HCT116 (cell line): ENCODE measurements around the gene KLHL11. TPM values are rescaled to one million over a fixed set of nuclear protein-coding genes. Genes with fewer than 3 reads are reported as not detected.

Experiments used
- ATAC-seq: fragments of 200-7000 bp; cut with Tn5 transposase; 2 replicates; pipeline ENCODE4 v1.9.1; 2020; ENCODE audit warnings: mild to moderate bottlenecking, moderate library complexity
- BruUV-seq: library from RNA; stranded (reverse); fragments of 400-500 nt; replicated peaks from 2 replicates; lab custom pipeline; 2021; lab: Mats Ljungman, UMichigan
- CTCF ChIA-PET: fragments of 300-600 bp; sonication (Branson Sonifier 250); formaldehyde crosslinking; loops from one replicate; lab custom pipeline; 2021; ENCODE audit warnings: antibody characterized with exemption; lab: Charles Lee
- POLR2A ChIA-PET: fragments of 300-600, 350-600 bp; sonication (Branson Sonifier 250); formaldehyde crosslinking; loops from one replicate; lab custom pipeline; 2021; ENCODE audit warnings: antibody characterized with exemption; lab: Charles Lee
- RAD21 ChIA-PET, 2 experiments: fragments of 300-600 bp; sonication (Branson Sonifier 250); formaldehyde crosslinking; loops; one replicate each; lab custom pipeline; 2023; ENCODE audit warnings: low total read pairs in 2 of 2; ENCODE audit not compliant: uncharacterized antibody in 2 of 2, unreplicated experiment in 2 of 2, low non-redundant PET in 1 of 2; lab: Charles Lee
- DNase-seq: peaks from one replicate; pipeline ENCODE4 v3.0.0-alpha.2; 2010; ENCODE audit warnings: low read depth, low spot score
- H2AFZ ChIP-seq: fragments of 200-600 bp; shearing (Covaris generic), sonication (generic); 2 replicates; pipeline ENCODE4 v1.6.1; 2017; ENCODE audit warnings: low read depth, mixed run types, mixed read lengths, antibody characterized with exemption, low read length; ENCODE audit not compliant: poor library complexity, severe bottlenecking
- H3K27ac ChIP-seq: 2 replicates; pipeline ENCODE4 v1.5.1; 2012; ENCODE audit warnings: low read depth, low read length
- H3K27me3 ChIP-seq: fragments of 200-600 bp; sonication (generic); 2 replicates; pipeline ENCODE4 v1.6.1; 2016; ENCODE audit warnings: mixed run types, low read length, mixed read lengths; ENCODE audit not compliant: insufficient read depth
- H3K36me3 ChIP-seq, 2 experiments: fragments of 200-500 bp in 1 of 2; fragments of 200-600 bp in 1 of 2; sonication (Bioruptor generic) in 1 of 2; sonication (generic) in 1 of 2; 2 replicates each; pipeline versions ENCODE4 v1.5.1 to v1.6.1; 2014 to 2016; ENCODE audit warnings: low read length in 2 of 2, inconsistent platforms in 1 of 2, mixed read lengths in 1 of 2, mixed run types in 1 of 2; ENCODE audit not compliant: insufficient read depth in 2 of 2, control insufficient read depth in 1 of 2
- H3K4me1 ChIP-seq, 2 experiments: fragments of 200-600 bp in 1 of 2; sonication (generic) in 1 of 2; 2 replicates each; pipeline versions ENCODE4 v1.5.1 to v1.6.1; 2012 to 2017; ENCODE audit warnings: low read length in 2 of 2, inconsistent platforms in 1 of 2, mild to moderate bottlenecking in 1 of 2, mixed read lengths in 1 of 2, mixed run types in 1 of 2, moderate library complexity in 1 of 2; ENCODE audit not compliant: insufficient read depth in 2 of 2, control insufficient read depth in 1 of 2
- H3K4me2 ChIP-seq: fragments of 200-600 bp; sonication (generic); 2 replicates; pipeline ENCODE4 v1.6.1; 2017; ENCODE audit warnings: mixed run types, low read length, mixed read lengths
- H3K4me3 ChIP-seq, 2 experiments: fragments of 200-600 bp in 1 of 2; sonication (generic) in 1 of 2; replicated peaks in 1 of 2; 2 replicates each; pipeline ENCODE4 v1.5.1; 2011 to 2016; ENCODE audit warnings: low read length in 2 of 2, control low read depth in 1 of 2, low read depth in 1 of 2, mild to moderate bottlenecking in 1 of 2, mixed read lengths in 1 of 2, mixed run types in 1 of 2
- H3K79me2 ChIP-seq: fragments of 200-600 bp; sonication (generic); 2 replicates; pipeline ENCODE4 v1.6.1; 2017; ENCODE audit warnings: mild to moderate bottlenecking, mixed run types, low read length, moderate library complexity, mixed read lengths; ENCODE audit not compliant: insufficient read depth
- H3K9ac ChIP-seq: fragments of 200-600 bp; sonication (generic); 2 replicates; pipeline ENCODE4 v1.6.1; 2016; ENCODE audit warnings: low read length, mixed read lengths
- H3K9me2 ChIP-seq: fragments of 200-600 bp; sonication (generic), shearing (Covaris generic); 2 replicates; pipeline ENCODE4 v1.6.1; 2017; ENCODE audit warnings: mixed run types, mild to moderate bottlenecking, moderate library complexity; ENCODE audit not compliant: insufficient read depth
- H3K9me3 ChIP-seq, 2 experiments: fragments of 200-500 bp in 1 of 2; fragments of 200-600 bp in 1 of 2; sonication (Bioruptor generic) in 1 of 2; sonication (generic) in 1 of 2; 2 replicates each; pipeline ENCODE4 v1.6.1; 2014 to 2017; ENCODE audit warnings: low read length in 2 of 2, mixed read lengths in 2 of 2, inconsistent platforms in 1 of 2, low read depth in 1 of 2, mild to moderate bottlenecking in 1 of 2, mixed run types in 1 of 2, moderate library complexity in 1 of 2; ENCODE audit not compliant: control insufficient read depth in 1 of 2, insufficient read depth in 1 of 2
- H4K20me1 ChIP-seq: fragments of 200-600 bp; sonication (generic), shearing (Covaris generic); 2 replicates; pipeline ENCODE4 v1.6.1; 2017; ENCODE audit warnings: mixed run types, mild to moderate bottlenecking, moderate library complexity; ENCODE audit not compliant: insufficient read depth
- CTCF ChIP-seq, 3 experiments: fragments of 200-600 bp in 1 of 3; sonication (generic) in 1 of 3; IDR thresholded peaks in 2 of 3; conservative IDR thresholded peaks in 1 of 3; 2 replicates each; pipeline ENCODE4 v1.5.1; 2012 to 2017; ENCODE audit warnings: low read depth in 2 of 3, low read length in 2 of 3, antibody characterized with exemption in 1 of 3, borderline replicate concordance in 1 of 3, control low read depth in 1 of 3, mild to moderate bottlenecking in 1 of 3, mixed read lengths in 1 of 3, mixed run types in 1 of 3, moderate library complexity in 1 of 3; ENCODE audit not compliant: insufficient read depth in 1 of 3
- ELF1 ChIP-seq: IDR thresholded peaks from 2 replicates; pipeline ENCODE4 v1.6.1; 2012; ENCODE audit warnings: low read depth, borderline replicate concordance
- EZH2phosphoT487 ChIP-seq: fragments of 200-600 bp; IDR thresholded peaks from 2 replicates; pipeline ENCODE4 v1.6.1; 2018; ENCODE audit warnings: antibody characterized with exemption, borderline replicate concordance
- MAX ChIP-seq: IDR thresholded peaks from 2 replicates; pipeline ENCODE4 v1.6.1; 2012
- POLR2A ChIP-seq: IDR thresholded peaks from 2 replicates; pipeline ENCODE4 v1.7.0; 2011; ENCODE audit warnings: borderline replicate concordance; ENCODE audit not compliant: insufficient read depth, insufficient read length; ENCODE audit errors: extremely low read depth
- REST ChIP-seq: IDR thresholded peaks from 2 replicates; pipeline ENCODE4 v1.6.1; 2012; ENCODE audit warnings: low read depth
- SIN3A ChIP-seq: IDR thresholded peaks from 2 replicates; pipeline ENCODE4 v1.6.1; 2012; ENCODE audit warnings: low read depth
- TCF7L2 ChIP-seq: IDR thresholded peaks from 2 replicates; pipeline ENCODE4 v1.7.0; 2011; ENCODE audit warnings: borderline replicate concordance, inconsistent platforms; ENCODE audit not compliant: insufficient read depth, insufficient read length; ENCODE audit errors: extremely low read depth
- YY1 ChIP-seq: IDR thresholded peaks from 2 replicates; pipeline ENCODE4 v1.6.1; 2011; ENCODE audit warnings: low read length, low read depth, moderate library complexity, mild to moderate bottlenecking; ENCODE audit not compliant: insufficient replicate concordance; ENCODE audit errors: extremely low read depth
- intact Hi-C: fragments of 100-400 bp; cut with micrococcal nuclease; formaldehyde crosslinking; loops from 2 replicates; pipeline ENCODE4 v1.10.0; 2022
- total RNA-seq: library from RNA; stranded (reverse); gene quantifications from one replicate; pipeline ENCODE4 v1.2.1, GENCODE V29; 2021; ENCODE audit not compliant: unreplicated experiment

The KLHL11 gene
- total RNA-seq, 1 experiment from 2014 or later: 22.4 TPM

DNA sequence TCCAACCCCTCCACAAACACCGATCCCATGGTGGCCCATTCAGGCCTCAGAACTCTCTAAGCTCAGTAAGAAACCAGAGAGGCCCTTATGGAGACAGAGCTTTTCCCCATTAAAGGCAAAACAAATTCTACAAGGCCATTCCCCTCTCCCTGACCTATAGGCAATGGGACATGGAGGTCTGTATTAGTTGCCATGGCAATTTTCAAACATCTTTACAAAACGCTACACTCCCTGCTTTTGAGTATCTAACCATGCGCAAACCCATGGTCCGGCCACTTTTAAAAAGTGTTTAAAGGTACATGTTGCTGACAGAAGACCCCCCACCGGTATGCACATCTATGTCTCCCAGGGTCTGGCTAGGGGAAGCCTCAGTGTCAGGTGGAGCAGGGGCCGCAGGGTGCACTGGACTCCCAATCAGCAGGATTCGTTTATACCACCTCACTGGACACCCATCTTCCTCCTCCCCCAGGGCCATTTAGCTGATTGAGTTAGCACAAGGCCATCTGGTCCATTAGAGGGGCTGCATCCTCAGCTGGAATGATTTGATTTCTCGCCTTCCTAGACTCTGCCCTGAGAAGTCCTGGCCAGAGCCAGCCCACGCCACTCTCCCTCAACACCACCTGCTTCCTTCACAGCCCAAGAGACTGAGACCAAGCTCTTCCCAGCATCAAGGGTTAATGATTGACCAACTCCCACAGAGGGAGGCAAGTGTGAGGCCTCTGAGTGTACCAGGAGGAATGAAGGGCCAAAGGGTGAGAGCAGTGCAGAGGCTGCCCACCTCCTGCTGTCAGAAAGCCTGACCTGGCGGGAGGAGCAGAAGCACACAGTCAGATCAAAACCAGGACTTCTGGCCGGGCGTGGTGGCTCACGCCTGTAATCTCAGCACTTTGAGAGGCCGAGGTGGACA, 42.7 kb upstream of the KLHL11 start:
- H2AFZ ChIP-seq: no peak overlapping the region
- TF ChIP-seq MAX (no peak), YY1 (no peak), SIN3A (no peak), TCF7L2 (no peak), CTCF (IDR thresholded peaks at IDR 0.05 in 2 of 3, conservative IDR thresholded peaks at IDR 0.05 in 1 of 3; ENCODE audit: borderline replicate concordance in 1 of 3, insufficient read depth in 1 of 3, low read depth in 2 of 3, low read length in 2 of 3) (no peak), POLR2A (no peak), REST (no peak), EZH2phosphoT487 (no peak), ELF1 (no peak)
- TF ChIP-seq, all 23 proteins: peak for 0
- no peaks in the 10 kb centered on the region for H4K20me1 ChIP-seq
- intact Hi-C loops: no loop called here
- no TSS peak for BruUV-seq
- H3K4me3 ChIP-seq: no peak overlapping the region
- no peaks in the 10 kb centered on the region for H3K9me3 ChIP-seq
- H3K4me2 ChIP-seq: no peak overlapping the region
- ATAC-seq (peak; percentile 33; the same call in 1 of the 2 replicates), DNase-seq (no peak)
- ChIA-PET RAD21 (no interaction called here), CTCF (no interaction called here), POLR2A (interaction anchor here (1.3 kb wide), 1 partner anchor 10 kb away, joined by 3 read pairs; the partner anchor contains the start of gene ACLY)
- H3K9me2 ChIP-seq: no peaks in the 10 kb centered on the region
- H3K27me3 ChIP-seq: no peaks in the 10 kb centered on the region
- H3K9ac ChIP-seq: no peak overlapping the region
- peaks cover 0 to 17% of the 10 kb centered on the region in 2 experiments; a peak in 2 of 4 replicates for H3K4me1 ChIP-seq
- no peak overlapping the region for H3K27ac ChIP-seq
- H3K79me2 ChIP-seq: peaks cover 30% of the 10 kb centered on the region; the same call in 1 of the 2 replicates
- peaks cover 66 to 77% of the 10 kb centered on the region in 2 experiments for H3K36me3 ChIP-seq
